PC-3 (cell line): ENCODE data around the gene CLN6. TPM values are rescaled to one million over a fixed set of nuclear protein-coding genes. Genes with fewer than 3 reads are reported as not detected.

Experiments used
- ATAC-seq: fragments of 200-7000 bp; cut with Tn5 transposase; 2 replicates; pipeline ENCODE4 v1.9.1; 2020; ENCODE audit warnings: mild to moderate bottlenecking, moderate library complexity
- BruUV-seq: library from RNA; stranded (reverse); fragments of 400-500 nt; replicated peaks from 2 replicates; lab custom pipeline; 2021; lab: Mats Ljungman, UMichigan
- CTCF ChIA-PET: fragments of 300-600 bp; sonication (Branson Sonifier 250); formaldehyde crosslinking; loops from one replicate; lab custom pipeline; 2022; ENCODE audit warnings: antibody characterized with exemption; lab: Charles Lee
- POLR2A ChIA-PET: fragments of 300-600 bp; sonication (Branson Sonifier 250); formaldehyde crosslinking; loops from one replicate; lab custom pipeline; 2022; ENCODE audit warnings: antibody characterized with exemption; ENCODE audit not compliant: unreplicated experiment; lab: Charles Lee
- DNase-seq: peaks from one replicate; pipeline ENCODE4 v3.0.0-alpha.2; 2015
- H2AFZ ChIP-seq: fragments of 300-600 bp; sonication (generic); 2 replicates; pipeline ENCODE4 v1.6.0; 2016; ENCODE audit warnings: antibody characterized with exemption, low read length
- H3F3A ChIP-seq: fragments of 300-600 bp; sonication (generic); one replicate; pipeline ENCODE4 v1.6.0; 2017; ENCODE audit warnings: antibody characterized with exemption, low read length, control low read depth, mild to moderate bottlenecking; ENCODE audit not compliant: unreplicated experiment
- H3K27ac ChIP-seq: fragments of 300-600 bp; sonication (generic); 2 replicates; pipeline ENCODE4 v1.5.1; 2016; ENCODE audit warnings: mild to moderate bottlenecking, low read length
- H3K27me3 ChIP-seq: fragments of 300-600 bp; sonication (generic); 2 replicates; pipeline ENCODE4 v1.6.1; 2016; ENCODE audit warnings: low read length, mixed read lengths
- H3K36me3 ChIP-seq: fragments of 300-600 bp; sonication (generic); 2 replicates; pipeline ENCODE4 v1.6.1; 2016; ENCODE audit warnings: low read depth, mixed run types, low read length, mixed read lengths
- H3K4me1 ChIP-seq: fragments of 300-600 bp; sonication (generic); 2 replicates; pipeline ENCODE4 v1.5.1; 2016; ENCODE audit warnings: low read length; ENCODE audit not compliant: insufficient read depth
- H3K4me2 ChIP-seq: fragments of 300-600 bp; sonication (generic); 2 replicates; pipeline ENCODE4 v1.6.0; 2016; ENCODE audit warnings: low read length
- H3K4me3 ChIP-seq: fragments of 300-600 bp; sonication (generic); 2 replicates; pipeline ENCODE4 v1.5.1; 2016; ENCODE audit warnings: mild to moderate bottlenecking, low read length, mixed read lengths
- H3K79me2 ChIP-seq: fragments of 300-600 bp; sonication (generic); 2 replicates; pipeline ENCODE4 v1.6.1; 2017; ENCODE audit warnings: low read length, mixed read lengths
- H3K9ac ChIP-seq: fragments of 300-600 bp; sonication (generic); 2 replicates; pipeline ENCODE4 v1.6.0; 2016; ENCODE audit warnings: mild to moderate bottlenecking, low read length
- H3K9me2 ChIP-seq: fragments of 300-600 bp; sonication (generic); replicated peaks from 2 replicates; pipeline ENCODE4 v1.6.1; 2016; ENCODE audit warnings: mixed run types, low read length, mixed read lengths
- H3K9me3 ChIP-seq: fragments of 300-600 bp; sonication (generic); 2 replicates; pipeline ENCODE4 v1.6.1; 2016; ENCODE audit warnings: low read length, mixed read lengths
- H4K20me1 ChIP-seq: fragments of 300-600 bp; sonication (generic); 2 replicates; pipeline ENCODE4 v1.6.1; 2016; ENCODE audit warnings: low read length, mixed read lengths
- CTCF ChIP-seq: fragments of 300-600 bp; sonication (generic); conservative IDR thresholded peaks from 2 replicates; pipeline ENCODE4 v1.5.1; 2017; ENCODE audit warnings: antibody characterized with exemption, low read depth, mild to moderate bottlenecking, low read length
- EZH2 ChIP-seq: fragments of 300-600 bp; sonication (generic); IDR thresholded peaks from one replicate; pipeline ENCODE4 v1.6.1; 2017; ENCODE audit warnings: antibody characterized with exemption, mild to moderate bottlenecking, low read length; ENCODE audit not compliant: unreplicated experiment
- EZH2phosphoT487 ChIP-seq: fragments of 300-600 bp; sonication (generic); IDR thresholded peaks from 2 replicates; pipeline ENCODE4 v1.6.1; 2018; ENCODE audit warnings: mild to moderate bottlenecking, antibody characterized with exemption, low read length, borderline replicate concordance
- intact Hi-C: fragments of 100-400 bp; cut with micrococcal nuclease; formaldehyde crosslinking; loops from 2 replicates; pipeline ENCODE4 v1.9.0; 2023
- total RNA-seq: library from RNA; depleted of rRNA; stranded (reverse); fragments of >200 nt; gene quantifications from 2 replicates; pipeline ENCODE4 v1.2.3, GENCODE V29; 2014

Gene CLN6
- total RNA-seq, 1 experiment from 2014 or later, result 33.4 TPM

- no peak overlapping the region for H3K4me3 ChIP-seq
- no peaks in the 10 kb centered on the region for H4K20me1 ChIP-seq
- H3K9ac ChIP-seq, result no peak overlapping the region
- TF ChIP-seq EZH2 (no peak), EZH2phosphoT487 (no peak), CTCF (no peak)
- no peak overlapping the region for H3K27ac ChIP-seq
- POLR2A ChIA-PET, result no interaction called here
- H3K79me2 ChIP-seq, result no peaks in the 10 kb centered on the region
- no peaks in the 10 kb centered on the region for H3K36me3 ChIP-seq
- H3K9me3 ChIP-seq, result no peaks in the 10 kb centered on the region
- H2AFZ ChIP-seq, result no peak overlapping the region
- H3K27me3 ChIP-seq, result no peaks in the 10 kb centered on the region
- no peaks in the 10 kb centered on the region for H3F3A ChIP-seq
- intact Hi-C loops, result no loop called here
- no TSS peak for BruUV-seq
- ATAC-seq (no peak), DNase-seq (no peak)
- H3K9me2 ChIP-seq, result no peaks in the 10 kb centered on the region
- no peak overlapping the region for H3K4me2 ChIP-seq
- CTCF ChIA-PET, result no interaction called here
- H3K4me1 ChIP-seq, result no peaks in the 10 kb centered on the region
These were observed 29.3 kb downstream of the CLN6 start for GRCh38 chr15:68200016-68200861.

GRCh38 chr15:68199340-68199739 lies 30.2 kb downstream of the CLN6 start:
- ATAC-seq (no peak), DNase-seq (no peak)
- Histone ChIP-seq H3K27ac (no peak overlapping the region), H3K4me1 (no peaks in the 10 kb centered on the region), H3K4me2 (no peak overlapping the region), H4K20me1 (no peaks in the 10 kb centered on the region), H3K9me3 (no peaks in the 10 kb centered on the region), H3K27me3 (no peaks in the 10 kb centered on the region), H3K9me2 (no peaks in the 10 kb centered on the region), H2AFZ (no peak overlapping the region), H3F3A (no peaks in the 10 kb centered on the region), H3K36me3 (no peaks in the 10 kb centered on the region), H3K4me3 (no peak overlapping the region), H3K79me2 (no peaks in the 10 kb centered on the region), H3K9ac (no peak overlapping the region)
- ChIA-PET CTCF (no interaction called here), POLR2A (no interaction called here)
- no TSS peak for BruUV-seq
- TF ChIP-seq CTCF (no peak), EZH2phosphoT487 (no peak), EZH2 (no peak)
- intact Hi-C loops, result no loop called here
